ENCODE results near the gene SKA1. TPM values are rescaled to one million over a fixed set of nuclear protein-coding genes. Genes with fewer than 3 reads are reported as not detected.
"Not testable (repeated sequence)": the region's sequence is repeated elsewhere in the genome, so short reads cannot be mapped to it uniquely, and the experiment has no call there.

SKA1 gene
- total RNA-seq, 1 experiment from 2014 or later = 18.1 TPM

DNA sequence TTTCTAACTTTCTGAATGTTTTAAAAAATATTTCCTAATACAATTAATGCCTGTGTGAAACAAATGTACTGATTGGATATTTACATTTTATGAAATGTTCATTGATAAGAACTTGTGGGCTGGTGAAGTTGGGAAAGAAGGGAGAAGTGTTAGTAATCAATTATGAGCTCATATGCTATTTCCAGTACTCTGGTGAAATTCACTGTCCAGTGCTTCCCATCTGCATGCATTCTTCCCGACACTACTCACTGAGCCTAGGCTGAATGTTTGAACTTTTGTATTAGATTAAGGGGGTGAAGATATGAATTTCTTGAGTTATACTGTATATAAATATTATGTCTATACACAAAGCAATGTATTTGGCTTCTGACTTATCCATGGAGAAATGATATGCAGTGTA, 36.0 kb downstream of the SKA1 start (continued):
- no peak for TF ChIP-seq ETV6 (CRISPR knock-in tag; IDR thresholded peaks at IDR 0.05)
- no peak for TF ChIP-seq JUN (CRISPR knock-in tag; IDR thresholded peaks at IDR 0.05)
- TF ChIP-seq CBFB (CRISPR knock-in tag; IDR thresholded peaks at IDR 0.05; ENCODE audit: low read depth) = no peak
- TF ChIP-seq, protein P1, sequence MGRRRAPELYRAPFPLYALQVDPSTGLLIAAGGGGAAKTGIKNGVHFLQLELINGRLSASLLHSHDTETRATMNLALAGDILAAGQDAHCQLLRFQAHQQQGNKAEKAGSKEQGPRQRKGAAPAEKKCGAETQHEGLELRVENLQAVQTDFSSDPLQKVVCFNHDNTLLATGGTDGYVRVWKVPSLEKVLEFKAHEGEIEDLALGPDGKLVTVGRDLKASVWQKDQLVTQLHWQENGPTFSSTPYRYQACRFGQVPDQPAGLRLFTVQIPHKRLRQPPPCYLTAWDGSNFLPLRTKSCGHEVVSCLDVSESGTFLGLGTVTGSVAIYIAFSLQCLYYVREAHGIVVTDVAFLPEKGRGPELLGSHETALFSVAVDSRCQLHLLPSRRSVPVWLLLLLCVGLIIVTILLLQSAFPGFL (CRISPR knock-in tag; IDR thresholded peaks at IDR 0.05; ENCODE audit: borderline replicate concordance) = no peak
- TF ChIP-seq OVOL2 (CRISPR knock-in tag; IDR thresholded peaks at IDR 0.05; ENCODE audit: borderline replicate concordance) = no peak
- TF ChIP-seq ATF1 (CRISPR knock-in tag; IDR thresholded peaks at IDR 0.05) = no peak
- TF ChIP-seq ZMAT4 (CRISPR knock-in tag; IDR thresholded peaks at IDR 0.05) = no peak
- no peak for TF ChIP-seq CTCF (IDR thresholded peaks at IDR 0.05)
- TF ChIP-seq FOXK1 (CRISPR knock-in tag; IDR thresholded peaks at IDR 0.05) = no peak

DNA sequence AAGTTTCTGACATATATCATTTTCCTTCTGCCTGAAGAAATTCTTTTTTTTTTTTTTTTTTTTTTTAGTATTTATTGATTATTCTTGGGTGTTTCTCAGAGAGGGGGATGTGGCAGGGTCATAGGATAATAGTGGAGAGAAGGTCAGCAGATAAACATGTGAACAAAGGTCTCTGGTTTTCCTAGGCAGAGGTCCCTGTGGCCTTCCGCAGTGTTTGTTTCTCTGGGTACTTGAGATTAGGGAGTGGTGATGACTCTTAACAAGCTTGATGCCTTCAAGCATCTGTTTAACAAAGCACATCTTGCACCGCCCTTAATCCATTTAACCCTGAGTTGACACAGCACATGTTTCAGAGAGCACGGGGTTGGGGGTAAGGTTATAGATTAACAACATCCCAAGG, 42.0 kb downstream of the SKA1 start:
- CTCF ChIA-PET = not testable (repeated sequence)

DNA sequence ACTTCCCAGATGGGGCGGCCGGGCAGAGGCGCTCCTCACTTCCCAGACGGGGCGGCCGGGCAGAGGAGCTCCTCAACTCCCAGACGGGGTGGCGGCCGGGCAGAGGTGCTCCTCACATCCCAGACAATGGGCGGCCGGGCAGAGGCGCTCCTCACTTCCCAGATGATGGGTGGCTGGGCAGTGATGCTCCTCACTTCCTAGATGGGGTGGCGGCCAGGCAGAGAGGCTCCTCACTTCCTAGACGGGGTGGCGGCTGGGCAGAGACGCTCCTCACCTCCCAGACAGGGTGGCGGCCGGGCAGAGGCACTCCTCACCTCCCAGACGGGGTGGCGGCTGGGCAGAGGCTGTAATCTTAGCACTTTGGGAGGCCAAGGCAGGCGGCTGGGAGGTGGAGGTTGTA, 42.9 kb downstream of the SKA1 start:
- DNase-seq (ENCODE audit: low spot score); ATAC-seq; H3K4me1 Mint-ChIP-seq; CTCF ChIA-PET; POLR2A ChIA-PET; H3K4me3 Mint-ChIP-seq; H3K27ac Mint-ChIP-seq; H3K27me3 Mint-ChIP-seq (ENCODE audit: low read depth): not testable (repeated sequence)
- H3K9me3 Mint-ChIP-seq = peaks cover 46% of the 10 kb centered on the region
- peaks cover 27% of the 10 kb centered on the region for H3K36me3 Mint-ChIP-seq

More for the DNA sequence above, 42.0 kb downstream of the SKA1 start:
- Mint-ChIP-seq H3K36me3 (peaks cover 27% of the 10 kb centered on the region), H3K9me3 (peaks cover 46% of the 10 kb centered on the region)
- ATAC-seq; H3K27ac Mint-ChIP-seq; POLR2A ChIA-PET; H3K4me1 Mint-ChIP-seq; H3K27me3 Mint-ChIP-seq (ENCODE audit: low read depth); DNase-seq (ENCODE audit: low spot score); H3K4me3 Mint-ChIP-seq: not testable (repeated sequence)

DNA sequence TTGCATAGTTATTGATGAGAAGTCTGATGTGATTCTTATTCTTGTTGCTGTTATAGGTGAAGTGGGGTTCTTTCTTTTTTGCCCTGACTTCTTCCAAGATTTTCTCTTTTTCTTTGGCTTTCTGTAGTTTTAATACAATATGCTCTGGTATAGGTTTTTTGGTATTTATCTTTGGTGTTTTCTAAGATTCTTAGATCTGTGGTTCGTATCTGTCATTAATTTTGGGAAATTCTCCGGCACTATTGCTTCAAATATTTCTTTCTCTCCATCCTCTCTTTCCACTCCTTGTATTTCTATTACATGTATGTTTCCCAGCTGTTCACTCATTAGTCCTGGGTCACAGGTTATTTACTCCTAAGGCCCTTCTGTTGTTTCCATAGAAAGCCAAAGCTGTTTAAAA, 43.8 kb downstream of the SKA1 start:
- H3K27me3 Mint-ChIP-seq (ENCODE audit: low read depth) = peaks cover 9% of the 10 kb centered on the region
- DNase-seq (ENCODE audit: low spot score) (no peak), ATAC-seq (no peak)
- H3K4me3 Mint-ChIP-seq = no peak overlapping the region
- H3K36me3 Mint-ChIP-seq = peaks cover 27% of the 10 kb centered on the region
- no peak overlapping the region for H3K27ac Mint-ChIP-seq
- TF ChIP-seq, protein P2, sequence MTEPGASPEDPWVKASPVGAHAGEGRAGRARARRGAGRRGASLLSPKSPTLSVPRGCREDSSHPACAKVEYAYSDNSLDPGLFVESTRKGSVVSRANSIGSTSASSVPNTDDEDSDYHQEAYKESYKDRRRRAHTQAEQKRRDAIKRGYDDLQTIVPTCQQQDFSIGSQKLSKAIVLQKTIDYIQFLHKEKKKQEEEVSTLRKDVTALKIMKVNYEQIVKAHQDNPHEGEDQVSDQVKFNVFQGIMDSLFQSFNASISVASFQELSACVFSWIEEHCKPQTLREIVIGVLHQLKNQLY (CRISPR knock-in tag; IDR thresholded peaks at IDR 0.05) = no peak
- TF ChIP-seq AFF4 (CRISPR knock-in tag; IDR thresholded peaks at IDR 0.05; ENCODE audit: borderline replicate concordance) = no peak
- TF ChIP-seq ZNF396 (CRISPR knock-in tag; IDR thresholded peaks at IDR 0.05; ENCODE audit: borderline replicate concordance) = no peak
- no peak for TF ChIP-seq ZNF281 (CRISPR knock-in tag; IDR thresholded peaks at IDR 0.05)
- TF ChIP-seq ZSCAN18 (CRISPR knock-in tag; IDR thresholded peaks at IDR 0.05) = no peak
- no peak for TF ChIP-seq ZNF121 (CRISPR knock-in tag; IDR thresholded peaks at IDR 0.05)
- no peak for TF ChIP-seq NFATC4 (CRISPR knock-in tag; IDR thresholded peaks at IDR 0.05)
- TF ChIP-seq ZNF423 (CRISPR knock-in tag; IDR thresholded peaks at IDR 0.05) = no peak
- TF ChIP-seq CDX4 (CRISPR knock-in tag; IDR thresholded peaks at IDR 0.05; ENCODE audit: borderline replicate concordance) = no peak
- POLR2A ChIA-PET = no interaction called here
- H3K4me1 Mint-ChIP-seq = no peaks in the 10 kb centered on the region
- CTCF ChIA-PET = no interaction called here
- H3K9me3 Mint-ChIP-seq = peaks cover 44% of the 10 kb centered on the region

All from WTC11 (cell line).